ENCODE measurements around the gene FAM151A.
"Not testable (repeated sequence)": the region's sequence is repeated elsewhere in the genome, so short reads cannot be mapped to it uniquely, and the experiment has no call there.

Gene FAM151A

DNA sequence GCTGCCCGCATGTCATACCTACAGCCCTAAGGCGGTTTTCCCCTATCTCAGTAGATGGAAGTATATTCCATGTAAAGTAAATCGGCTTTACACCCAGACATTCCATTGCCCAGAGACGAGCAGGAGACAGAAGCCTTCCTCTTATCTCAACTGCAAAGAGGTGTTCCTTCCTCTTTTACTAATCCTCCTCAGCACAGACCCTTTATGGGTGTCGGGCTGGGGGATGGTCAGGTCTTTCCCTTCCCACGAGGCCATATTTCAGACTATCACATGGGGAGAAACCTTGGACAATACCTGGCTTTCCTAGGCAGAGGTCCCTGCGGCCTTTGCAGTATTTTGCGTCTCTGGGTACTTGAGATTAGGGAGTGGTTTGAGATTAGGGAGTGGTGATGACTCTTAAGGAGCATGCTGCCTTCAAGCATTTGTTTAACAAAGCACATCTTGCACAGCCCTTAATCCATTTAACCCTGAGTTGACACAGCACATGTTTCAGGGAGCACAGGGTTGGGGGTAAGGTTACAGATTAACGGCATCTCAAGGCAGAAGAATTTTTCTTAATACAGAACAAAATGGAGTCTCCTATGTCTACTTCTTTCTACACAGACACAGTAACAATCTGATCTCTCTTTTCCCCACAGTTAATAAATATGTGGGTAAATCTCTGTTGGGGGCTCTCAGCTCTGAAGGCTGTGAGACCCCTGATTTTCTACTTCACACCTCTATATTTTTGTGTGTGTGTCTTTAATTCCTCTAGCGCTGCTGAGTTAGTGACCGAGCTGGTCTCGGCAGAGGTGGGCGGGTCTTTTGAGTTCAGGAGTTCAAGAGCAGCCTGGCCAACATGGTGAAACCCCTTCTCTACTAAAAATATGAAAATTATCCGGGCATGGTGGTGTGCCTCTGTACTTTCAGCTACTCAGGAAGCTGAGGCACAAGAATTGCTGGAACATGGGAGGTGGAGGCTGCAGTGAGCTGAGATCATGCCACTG, 13.4 kb upstream of the FAM151A start:
- DNase-seq (ENCODE audit: low read depth in 2 of 2): not testable (repeated sequence)

DNA sequence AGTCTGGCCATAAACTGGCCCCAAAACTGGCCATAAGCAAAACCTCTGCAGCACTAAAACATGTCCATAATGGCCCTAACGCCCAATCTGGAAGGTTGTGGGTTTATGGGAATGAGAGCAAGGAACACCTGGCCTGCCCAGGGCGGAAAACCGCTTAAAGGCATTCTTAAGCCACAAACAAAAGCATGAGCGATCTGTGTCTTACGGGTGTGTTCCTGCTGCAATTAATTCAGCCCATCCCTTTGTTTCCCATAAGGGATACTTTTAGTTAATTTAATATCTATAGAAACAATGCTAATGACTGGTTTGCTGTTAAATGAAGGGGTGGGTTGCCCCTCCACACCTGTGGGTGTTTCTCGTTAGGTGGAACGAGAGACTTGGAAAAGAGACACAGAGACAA, 12.5 kb upstream of the FAM151A start:
- DNase-seq (ENCODE audit: low read depth in 2 of 2): not testable (repeated sequence)

DNA sequence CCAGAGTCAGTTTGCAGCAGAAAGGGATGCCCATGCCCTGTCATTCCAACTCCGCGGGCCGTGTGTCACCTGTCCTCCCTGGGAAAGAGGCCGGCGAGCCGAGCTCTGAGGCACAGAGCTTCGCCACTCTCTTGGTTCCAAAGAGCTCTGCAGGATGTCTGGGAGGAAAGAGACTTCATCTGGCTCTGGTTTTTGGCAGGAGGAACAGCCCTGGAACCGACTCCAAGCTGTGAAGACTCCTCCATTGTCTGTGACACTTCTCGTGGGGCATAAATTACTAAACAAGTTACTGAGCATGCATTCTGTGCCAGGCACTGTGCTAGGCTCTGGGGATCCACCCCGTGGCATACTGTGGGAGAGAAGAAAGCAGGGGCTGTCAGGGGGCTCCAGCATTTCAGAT, 3.9 kb upstream of the FAM151A start:
- no peak for DNase-seq (ENCODE audit: low read depth in 2 of 2)

DNA sequence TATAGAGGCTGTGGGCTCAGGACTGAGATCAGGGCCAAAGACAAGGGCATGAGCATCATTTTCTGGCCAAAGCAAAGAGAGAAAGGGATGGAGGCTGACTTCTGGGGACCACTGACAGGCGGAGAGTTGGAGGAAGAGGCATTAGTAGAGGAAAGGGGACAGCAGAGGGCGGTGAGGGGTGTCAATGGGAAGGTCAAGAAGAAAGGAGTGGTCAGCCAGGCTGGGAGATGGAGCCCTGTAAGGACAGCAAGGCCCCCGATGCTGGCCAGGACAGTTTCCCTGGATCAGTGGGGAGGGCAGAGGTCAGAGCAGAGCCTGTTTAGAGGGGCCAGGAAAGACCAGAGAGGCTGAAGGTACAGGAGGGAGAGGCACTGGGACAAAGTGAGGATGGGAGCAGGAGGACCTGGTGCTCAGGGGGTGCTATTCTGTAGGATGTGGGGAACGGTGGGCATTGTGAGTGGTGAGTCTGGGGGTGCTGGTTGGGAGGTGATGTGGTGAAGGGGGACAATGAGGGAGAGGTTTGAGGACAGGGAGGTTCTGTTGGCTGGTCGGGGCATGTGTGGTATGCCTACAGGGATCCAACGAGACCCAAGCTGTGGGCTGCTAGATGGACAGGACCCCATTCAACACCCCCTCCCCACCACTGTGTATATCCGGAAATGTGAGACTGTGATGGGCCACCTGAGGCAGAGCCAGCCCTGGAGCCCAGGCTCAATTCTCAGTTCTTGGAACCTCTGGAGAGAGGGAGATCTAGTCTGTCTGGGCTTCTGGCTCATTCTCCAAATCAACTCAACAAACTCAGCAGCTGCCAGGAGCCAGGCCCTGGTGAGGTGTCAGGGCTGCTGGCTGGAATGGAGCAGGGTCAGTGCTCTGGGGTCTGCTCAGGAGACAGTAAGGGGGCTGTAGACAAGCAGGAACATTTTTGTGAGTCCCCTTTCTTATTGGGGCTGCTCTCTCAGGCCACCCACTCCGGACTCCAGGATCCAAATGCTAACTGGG, 1.4 kb upstream of the FAM151A start:
- DNase-seq (ENCODE audit: low read depth in 2 of 2): no peak

DNA sequence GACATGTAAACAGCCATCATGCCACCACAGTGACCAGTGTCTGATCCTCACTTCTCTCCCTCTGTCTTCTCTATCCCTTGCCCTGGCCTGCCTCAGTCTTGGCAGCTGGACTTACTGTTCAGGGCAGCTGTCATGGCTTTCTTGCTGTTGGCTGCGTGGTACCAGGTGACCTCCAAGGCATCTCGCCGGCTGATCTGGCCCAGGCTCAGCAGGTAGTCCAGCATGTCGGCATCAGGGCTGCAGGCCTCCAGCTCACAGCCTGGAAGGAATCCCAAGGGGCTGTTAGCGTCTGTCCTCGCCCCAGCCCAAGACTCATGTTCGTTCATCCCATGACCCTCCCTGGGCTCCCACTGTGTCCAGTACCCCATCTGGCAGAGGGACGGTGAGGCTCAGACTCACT, 3.6 kb downstream of the FAM151A start:
- no peak for DNase-seq (ENCODE audit: low read depth in 2 of 2)

DNA sequence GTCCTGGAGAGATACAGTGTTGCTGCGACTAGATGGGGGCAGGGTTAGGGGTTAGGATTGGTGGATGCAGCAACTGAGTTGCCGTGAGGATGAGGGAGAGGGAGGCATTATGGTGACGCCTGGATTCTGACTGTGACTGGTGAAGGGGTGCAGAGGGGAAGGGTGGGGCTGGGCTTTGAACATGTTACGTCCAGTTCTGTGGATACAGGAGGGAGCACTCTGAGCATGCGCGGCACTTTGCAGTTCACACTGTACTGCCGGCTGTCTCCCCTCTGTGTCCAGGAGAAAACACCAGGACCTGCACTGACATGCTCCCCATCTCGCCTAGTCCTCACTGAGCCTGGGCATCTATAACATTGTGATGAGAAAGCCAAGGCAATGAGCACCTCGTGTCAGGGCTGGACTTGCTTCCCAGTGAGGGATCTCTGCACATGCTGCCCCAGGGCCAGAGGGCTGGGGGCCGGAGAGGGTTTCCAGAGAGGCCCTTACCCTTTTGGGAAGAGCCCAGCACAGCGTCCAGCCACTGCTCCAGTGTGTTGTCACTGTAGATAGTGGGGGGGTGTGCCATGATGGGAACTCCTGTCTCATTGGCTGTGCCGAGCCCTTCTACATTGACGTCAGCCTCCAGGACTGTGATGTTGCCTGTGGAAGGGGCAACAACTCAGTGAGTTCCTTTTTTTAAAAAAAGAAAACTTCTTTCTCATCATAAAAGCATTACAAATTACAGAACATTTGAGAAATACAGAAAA, 7.6 kb downstream of the FAM151A start:
- DNase-seq (ENCODE audit: low read depth in 2 of 2): no peak

DNA sequence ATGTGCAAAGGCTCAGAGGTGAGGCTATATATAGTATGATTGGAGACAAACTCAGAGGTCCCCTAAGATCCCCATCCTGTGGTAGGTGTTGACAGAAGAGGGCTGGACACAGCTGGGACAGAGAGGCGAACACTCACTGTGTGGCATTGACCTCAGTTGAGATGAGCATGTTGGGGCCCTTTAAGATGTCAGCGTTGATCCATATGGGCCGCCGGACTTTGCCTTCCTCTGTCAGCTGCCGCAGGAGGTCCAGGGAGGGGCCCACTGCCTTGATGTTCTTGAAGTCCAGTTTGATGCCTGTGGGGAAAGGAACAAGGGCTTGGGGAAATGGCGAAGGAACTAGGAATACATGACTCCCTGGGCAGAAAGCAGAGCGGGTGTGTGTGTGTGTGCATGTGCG, 8.8 kb downstream of the FAM151A start:
- DNase-seq (ENCODE audit: low read depth in 2 of 2): no peak

DNA sequence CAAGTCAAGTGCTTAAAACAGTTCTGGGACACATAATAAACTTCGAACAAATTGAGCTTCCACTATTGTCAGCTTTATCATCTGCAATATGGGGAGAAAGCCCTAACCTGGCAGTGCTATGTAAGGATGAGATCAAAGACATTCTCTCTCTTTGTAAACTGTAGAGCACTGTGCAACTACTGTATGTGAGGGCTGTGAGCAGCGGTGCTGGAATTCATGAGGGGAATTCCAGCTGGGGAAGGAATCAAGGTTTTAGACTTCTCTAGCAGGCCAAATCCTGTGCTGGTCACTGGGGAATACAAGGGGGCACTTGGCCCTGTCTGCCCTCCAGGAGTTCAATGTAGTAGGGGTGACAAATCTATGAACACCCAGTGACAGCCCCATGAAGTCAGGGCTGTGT, 9.3 kb downstream of the FAM151A start:
- DNase-seq (ENCODE audit: low read depth in 2 of 2): no peak

DNA sequence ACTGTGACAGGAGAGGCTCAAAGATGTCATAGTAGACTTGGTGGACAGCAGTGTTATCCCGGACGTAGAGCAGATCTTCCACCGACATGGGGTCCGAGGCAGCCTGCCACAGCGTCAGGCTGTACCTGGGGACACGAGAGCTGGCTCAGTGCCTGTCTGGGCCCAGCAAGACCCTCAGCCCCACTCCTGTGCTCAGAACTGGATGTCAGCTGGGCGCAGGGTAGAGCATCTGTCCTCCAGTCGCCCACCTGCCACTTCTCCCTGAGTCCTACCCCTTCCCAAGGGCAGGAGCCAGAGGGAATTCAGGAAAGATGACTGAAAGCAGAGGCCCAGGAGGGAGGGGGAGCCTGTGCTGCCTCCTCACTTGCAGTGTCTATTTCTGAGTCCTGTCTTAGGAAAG, 11.7 kb downstream of the FAM151A start:
- DNase-seq (ENCODE audit: low read depth in 2 of 2): no peak

DNA sequence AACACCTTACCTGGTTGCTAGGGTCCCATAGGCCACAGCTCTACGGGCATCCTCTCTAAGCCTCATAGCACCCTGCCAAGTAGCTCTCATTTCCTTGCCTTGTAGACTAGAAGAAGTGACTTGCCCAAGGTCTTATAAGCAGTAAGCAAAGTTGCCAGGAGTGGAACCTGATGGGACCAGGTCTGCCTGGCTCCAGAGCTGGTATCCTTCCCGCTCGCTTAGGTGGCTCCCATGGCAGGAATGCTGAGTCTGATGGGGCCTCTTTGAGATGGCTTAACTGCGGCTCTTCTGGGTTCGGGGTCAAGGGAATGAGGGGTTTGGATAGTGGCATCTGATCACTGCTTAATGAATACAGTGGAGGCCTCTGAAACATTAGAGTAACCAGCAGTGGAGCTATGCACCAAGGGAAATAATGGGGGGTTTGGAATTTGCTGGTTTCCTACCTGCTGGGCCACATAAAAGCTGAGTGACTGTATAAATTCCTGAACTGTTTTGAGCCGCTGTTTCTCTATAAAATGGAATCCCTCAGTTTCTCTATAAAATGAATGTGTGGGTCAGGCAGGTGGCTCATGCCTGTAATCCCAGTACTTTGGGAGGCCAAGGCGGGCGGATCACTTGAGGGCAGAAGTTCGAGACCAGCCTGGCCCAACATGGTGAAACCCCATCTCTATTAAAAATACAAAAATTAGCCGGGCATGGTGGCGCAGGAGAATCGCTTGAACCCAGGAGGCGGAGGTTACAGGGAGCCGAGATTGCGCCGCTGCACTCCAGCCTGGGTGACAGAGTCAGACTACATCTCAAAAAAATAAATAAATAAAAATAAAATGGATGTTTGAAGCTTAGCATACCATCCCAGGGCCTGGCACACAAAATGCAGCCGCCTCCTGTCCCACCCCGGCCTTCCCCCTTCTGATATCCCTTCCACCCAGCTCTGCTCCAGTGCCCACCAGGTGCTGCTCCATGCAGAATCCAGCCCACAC, 12.4 kb downstream of the FAM151A start:
- no peak for DNase-seq (ENCODE audit: low read depth in 2 of 2)

DNA sequence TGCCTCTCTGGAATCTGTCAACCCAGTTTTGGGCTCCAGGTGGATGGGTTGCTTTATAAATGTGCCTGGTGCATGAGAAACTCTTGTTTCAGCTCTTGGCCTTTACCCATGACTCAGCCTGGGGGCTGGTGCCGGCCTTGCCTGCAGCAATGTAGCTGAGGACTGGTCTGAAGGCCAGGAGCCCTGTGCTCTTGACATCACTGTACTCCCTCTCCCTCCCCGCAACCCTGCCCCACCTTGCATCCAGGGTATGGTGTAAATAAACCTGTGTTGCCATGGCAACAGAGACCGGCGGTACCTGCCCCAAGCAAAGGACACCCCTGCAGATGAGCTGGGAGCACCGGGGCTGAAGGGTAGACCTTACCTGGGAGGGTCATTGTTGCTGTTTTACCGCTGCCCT, 13.3 kb downstream of the FAM151A start:
- DNase-seq (ENCODE audit: low read depth in 2 of 2): no peak

DNA sequence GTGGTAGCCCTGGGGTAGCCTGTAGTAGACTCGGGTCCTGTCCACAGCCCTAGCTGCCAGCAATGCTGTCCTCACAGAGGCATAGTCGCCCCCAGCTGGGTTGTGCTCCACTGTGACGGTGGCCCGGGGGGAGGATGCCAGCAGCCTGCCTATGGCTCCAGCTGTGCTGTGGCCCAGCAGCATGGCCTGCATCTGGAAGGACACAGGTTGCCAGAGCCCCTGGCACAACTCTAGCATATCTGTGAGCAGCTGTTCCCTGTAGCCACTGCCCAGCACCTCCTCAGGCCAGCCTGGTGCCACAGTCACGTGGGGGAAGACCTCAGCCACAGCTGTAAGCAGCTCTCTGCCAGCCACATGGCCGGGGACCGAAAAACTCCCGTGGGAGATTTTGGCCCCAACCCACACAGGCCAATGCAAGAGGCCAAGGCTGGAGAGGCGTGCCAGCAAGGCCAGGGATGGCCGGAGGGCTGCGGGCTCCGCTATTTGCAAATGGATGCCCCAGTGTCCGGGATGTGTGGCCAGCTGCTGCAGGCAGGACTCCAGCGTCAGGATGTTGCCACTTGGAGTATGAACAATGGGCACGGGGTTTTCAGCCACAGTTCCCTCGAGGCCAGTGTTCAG, 13.9 kb downstream of the FAM151A start:
- DNase-seq (ENCODE audit: low read depth in 2 of 2): no peak

DNA sequence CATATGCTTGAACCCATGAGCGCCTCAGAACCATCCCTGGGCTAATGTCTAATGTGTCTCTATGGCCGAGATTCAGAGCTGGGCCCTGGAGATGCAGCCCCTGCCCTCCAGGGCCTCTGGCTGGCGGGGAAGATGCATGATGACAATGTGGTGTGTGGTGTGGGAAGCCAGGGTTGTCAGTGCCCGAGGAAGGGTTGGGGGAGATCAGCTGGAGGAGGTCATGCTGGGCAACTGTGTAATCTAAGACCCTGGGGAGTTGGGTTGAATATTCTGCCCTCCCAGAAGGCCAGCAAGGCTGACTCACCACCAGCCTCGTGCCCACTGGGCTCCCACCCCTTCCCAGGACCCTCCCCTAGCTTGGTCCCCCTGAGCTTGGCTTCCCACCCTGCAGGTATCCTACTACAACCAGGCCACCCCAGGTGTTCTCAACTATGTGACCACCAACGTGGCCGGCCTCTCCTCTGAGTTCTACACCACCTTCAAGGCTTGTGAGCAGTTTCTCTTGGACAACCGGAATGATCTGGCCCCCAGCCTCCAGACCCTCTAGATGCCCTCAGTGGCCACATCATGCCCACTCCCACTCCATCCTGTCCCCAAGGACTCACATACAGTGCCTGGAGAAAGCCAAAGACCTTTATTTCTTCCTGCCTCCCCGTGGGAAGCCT, 14.6 kb downstream of the FAM151A start:
- no peak for DNase-seq (ENCODE audit: low read depth in 2 of 2)

DNA sequence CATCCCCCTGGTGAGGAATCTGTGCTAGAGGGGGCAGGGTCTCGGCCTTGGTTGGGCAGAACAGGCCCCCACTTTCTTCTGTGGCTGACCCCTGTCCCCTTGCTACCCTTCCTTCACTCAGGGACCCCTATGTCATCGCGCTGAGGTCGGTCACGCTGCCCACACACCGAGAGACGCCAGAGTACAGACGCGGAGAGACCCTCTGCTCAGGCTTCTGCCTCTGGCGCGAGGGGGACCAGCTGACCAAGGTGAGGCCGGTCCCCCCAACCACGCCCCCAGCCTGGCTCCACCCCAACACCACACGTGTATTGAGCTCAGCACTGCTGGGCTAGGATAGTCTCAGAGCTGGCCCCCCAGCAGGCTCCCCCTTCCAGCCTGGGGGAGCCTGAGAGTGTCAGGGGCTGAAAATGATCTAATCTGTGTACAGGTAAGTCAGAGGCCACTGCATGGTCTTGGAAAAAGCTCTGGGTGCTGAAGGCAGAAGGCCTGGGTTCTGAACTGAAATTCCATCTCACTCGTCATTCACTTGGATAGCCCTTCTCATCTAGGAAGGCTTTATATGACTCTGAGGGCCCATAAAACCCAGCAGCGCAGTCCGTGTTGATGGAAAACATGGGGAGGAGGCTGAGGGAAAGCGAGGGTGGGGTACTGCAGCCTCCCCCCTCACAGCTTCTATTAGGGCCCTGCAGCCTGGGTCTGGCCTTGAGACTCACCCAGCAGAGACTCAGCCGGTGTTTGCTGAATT, 15.3 kb downstream of the FAM151A start:
- DNase-seq (ENCODE audit: low read depth in 2 of 2): no peak

DNA sequence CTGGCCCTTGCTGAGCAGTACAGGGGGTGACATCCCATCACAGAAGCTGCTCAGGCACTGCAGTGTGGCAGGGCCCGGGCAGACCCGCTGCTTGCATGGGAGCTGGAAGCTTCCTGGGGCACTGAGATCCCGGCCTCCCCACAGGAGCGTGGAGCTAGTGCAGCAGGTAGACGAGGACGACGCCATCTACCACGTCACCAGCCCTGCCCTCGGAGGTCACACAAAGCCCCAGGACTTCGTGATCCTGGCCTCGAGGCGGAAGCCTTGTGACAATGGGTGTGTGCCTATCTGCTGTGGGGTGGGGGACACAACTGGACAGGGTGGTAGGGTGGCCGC, 16.4 kb downstream of the FAM151A start:
- DNase-seq (ENCODE audit: low read depth in 2 of 2): no peak

DNA sequence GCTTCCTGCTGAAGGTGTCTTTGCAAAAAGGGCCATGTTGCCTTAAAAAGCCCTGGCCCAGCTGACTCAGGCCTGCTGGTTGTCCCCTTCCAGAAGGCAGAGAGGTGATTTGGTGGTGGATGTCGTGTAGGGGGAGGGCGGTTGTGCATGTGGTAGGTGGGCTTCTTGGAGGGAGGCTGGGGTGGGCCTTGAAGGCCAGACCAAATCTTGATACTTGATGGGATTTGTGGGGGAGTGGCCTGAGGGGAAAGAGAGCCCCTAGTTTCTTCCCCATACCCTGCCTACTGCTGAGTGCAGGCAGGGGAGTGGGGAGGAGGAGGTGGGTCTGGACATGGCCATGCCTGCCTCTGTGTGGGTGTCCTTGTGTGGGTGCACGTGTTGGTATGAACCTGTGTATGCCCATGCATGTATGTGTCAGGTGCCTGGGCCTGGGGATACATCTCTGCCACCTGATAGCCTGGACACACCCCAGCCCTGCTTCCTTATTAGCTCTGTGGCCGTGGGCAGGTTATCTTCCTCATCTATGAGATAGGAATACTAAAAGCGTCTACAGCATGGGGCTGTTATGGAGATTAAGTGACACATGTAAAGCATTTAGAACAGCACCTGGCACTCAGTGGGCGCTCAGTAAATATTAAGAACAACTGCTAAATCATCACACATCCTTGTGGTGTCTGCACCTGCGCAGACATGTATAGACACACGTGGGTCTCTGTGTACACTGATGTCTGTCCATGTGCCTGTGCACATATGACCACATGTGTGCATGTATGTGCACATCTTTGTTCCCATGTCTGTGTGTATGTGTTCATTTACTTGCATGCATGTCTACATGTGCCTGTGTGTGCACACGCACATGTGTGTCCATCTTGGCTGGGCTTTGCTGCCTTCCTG, 17.0 kb downstream of the FAM151A start:
- no peak for DNase-seq (ENCODE audit: low read depth in 2 of 2)

DNA sequence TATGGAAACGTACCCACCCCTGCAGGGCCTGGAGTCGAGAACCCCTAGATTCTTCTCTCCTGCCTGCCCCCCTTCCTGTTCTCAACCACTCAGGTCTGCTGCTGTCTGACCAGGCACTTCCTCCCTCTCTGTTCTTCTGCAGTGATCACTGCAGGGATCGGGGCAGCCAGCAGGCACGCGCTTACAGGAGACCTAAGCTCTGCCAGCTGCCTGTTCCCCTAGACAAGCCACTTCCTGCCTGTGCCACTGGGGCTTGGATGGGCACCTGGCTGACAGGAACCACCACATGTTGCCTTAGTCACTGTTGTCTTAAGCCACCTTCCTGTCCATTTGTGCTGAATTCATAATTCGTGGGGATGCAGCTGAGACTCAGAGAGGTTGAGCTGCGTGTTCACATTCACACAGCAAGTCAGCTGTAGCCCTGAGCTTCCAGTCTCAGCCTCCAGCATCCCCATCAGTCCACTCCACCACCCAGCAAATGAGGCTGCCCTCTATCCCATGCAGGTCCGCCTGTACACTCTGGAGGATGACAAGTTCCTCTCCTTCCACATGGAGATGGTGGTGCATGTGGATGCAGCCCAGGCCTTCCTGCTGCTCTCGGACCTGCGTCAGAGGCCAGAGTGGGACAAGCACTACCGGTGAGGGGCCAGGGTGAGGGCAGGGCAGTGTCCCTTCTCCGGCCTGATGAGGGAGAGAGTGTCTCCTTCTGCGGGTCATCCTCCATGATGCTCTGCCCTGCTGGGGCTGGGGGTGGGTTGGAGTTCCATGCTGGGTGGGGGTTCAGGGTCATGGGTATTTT, 18.6 kb downstream of the FAM151A start:
- no peak for DNase-seq (ENCODE audit: low read depth in 2 of 2)

Measured in stimulated activated CD8-positive, alpha-beta memory T cell treated with anti-CD3 and anti-CD28 coated beads, Interleukin-7, amount 100 ng/mL, for 4 hours (primary cell).